Gastrocnemius medialis (tissue), 4 donors: ENCODE results near the gene KCTD10.
"Not testable (repeated sequence)": the region's sequence is repeated elsewhere in the genome, so short reads cannot be mapped to it uniquely, and the experiment has no call there.

ENCODE experiments used
- POLR2A ChIP-seq, 2 donors: fragments of 450-650 bp; IDR thresholded peaks; one replicate each; pipeline ENCODE4 v1.6.1; 2017; ENCODE audit warnings: antibody characterized with exemption in 2 of 2, mild to moderate bottlenecking in 2 of 2, moderate library complexity in 2 of 2
- TF ChIP-seq, protein P1 (sequence below), 5 experiments: fragments of 450-650 bp in 3 of 5; fragments of 200-600 bp in 2 of 5; sonication (generic) in 2 of 5; IDR thresholded peaks in 4 of 5; conservative IDR thresholded peaks in 1 of 5; 1 replicate in 4 of 5; 2 replicates in 1 of 5; pipeline ENCODE4 v1.5.1; 2016 to 2019; ENCODE audit warnings: antibody characterized with exemption in 5 of 5, mild to moderate bottlenecking in 3 of 5, moderate library complexity in 3 of 5

DNA sequence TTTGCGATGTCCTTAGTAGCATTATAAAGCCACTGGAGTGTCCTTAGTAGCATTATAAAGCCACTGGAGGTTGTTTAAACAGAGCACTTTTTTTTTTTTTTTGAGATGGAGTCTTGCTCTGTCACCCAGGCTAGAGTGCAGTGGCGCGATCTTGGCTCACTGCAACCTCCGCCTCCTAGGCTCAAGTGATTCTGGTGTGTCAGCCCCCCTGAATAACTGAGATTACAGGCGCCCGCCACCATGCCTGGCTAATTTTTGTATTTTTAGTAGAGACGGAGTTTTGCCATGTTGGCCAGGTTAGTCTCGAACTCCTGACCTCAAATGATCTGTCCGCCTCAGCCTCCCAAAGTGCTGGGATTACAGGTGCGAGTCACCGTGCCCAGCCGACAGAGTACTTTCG is 37.1 kb downstream of the KCTD10 start:
- not testable (repeated sequence) for TF ChIP-seq POLR2A (IDR thresholded peaks at IDR 0.05)
- TF ChIP-seq, protein P1, sequence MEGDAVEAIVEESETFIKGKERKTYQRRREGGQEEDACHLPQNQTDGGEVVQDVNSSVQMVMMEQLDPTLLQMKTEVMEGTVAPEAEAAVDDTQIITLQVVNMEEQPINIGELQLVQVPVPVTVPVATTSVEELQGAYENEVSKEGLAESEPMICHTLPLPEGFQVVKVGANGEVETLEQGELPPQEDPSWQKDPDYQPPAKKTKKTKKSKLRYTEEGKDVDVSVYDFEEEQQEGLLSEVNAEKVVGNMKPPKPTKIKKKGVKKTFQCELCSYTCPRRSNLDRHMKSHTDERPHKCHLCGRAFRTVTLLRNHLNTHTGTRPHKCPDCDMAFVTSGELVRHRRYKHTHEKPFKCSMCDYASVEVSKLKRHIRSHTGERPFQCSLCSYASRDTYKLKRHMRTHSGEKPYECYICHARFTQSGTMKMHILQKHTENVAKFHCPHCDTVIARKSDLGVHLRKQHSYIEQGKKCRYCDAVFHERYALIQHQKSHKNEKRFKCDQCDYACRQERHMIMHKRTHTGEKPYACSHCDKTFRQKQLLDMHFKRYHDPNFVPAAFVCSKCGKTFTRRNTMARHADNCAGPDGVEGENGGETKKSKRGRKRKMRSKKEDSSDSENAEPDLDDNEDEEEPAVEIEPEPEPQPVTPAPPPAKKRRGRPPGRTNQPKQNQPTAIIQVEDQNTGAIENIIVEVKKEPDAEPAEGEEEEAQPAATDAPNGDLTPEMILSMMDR (IDR thresholded peaks at IDR 0.05 in 4 of 5, conservative IDR thresholded peaks at IDR 0.05 in 1 of 5), result not testable (repeated sequence)
